IMR-90 (cell line): ENCODE results near the gene IL13RA1.

Experiments
- CEBPB ChIP-seq: IDR thresholded peaks from 2 replicates; pipeline ENCODE4 v1.6.1; 2012; ENCODE audit warnings: low read depth, low read length, improper control_type of control experiment
- CTCF ChIP-seq: conservative IDR thresholded peaks from 2 replicates; pipeline ENCODE4 v1.5.1; 2012; ENCODE audit warnings: mild to moderate bottlenecking, low read depth, low read length, improper control_type of control experiment
- FOS ChIP-seq: fragments of 150-350 bp; IDR thresholded peaks from 2 replicates; pipeline ENCODE4 v1.6.1; 2016; ENCODE audit warnings: low read depth, low read length
- MAFK ChIP-seq: IDR thresholded peaks from 2 replicates; pipeline ENCODE4 v1.6.1; 2012; ENCODE audit warnings: low read depth, low read length, improper control_type of control experiment
- MXI1 ChIP-seq: IDR thresholded peaks from 2 replicates; pipeline ENCODE4 v1.6.1; 2012; ENCODE audit warnings: low read depth, mild to moderate bottlenecking, low read length, moderate library complexity, borderline replicate concordance
- POLR2A ChIP-seq: IDR thresholded peaks from 2 replicates; pipeline ENCODE4 v1.6.1; 2012; ENCODE audit warnings: mild to moderate bottlenecking, low read depth, low read length
- RFX5 ChIP-seq: IDR thresholded peaks from 2 replicates; pipeline ENCODE4 v1.8.0; 2012; ENCODE audit warnings: low read depth, mild to moderate bottlenecking, low read length, moderate library complexity
- TF ChIP-seq, protein P1 (sequence below): fragments of 150-350 bp; IDR thresholded peaks from 2 replicates; pipeline ENCODE4 v1.6.1; 2017; ENCODE audit warnings: mild to moderate bottlenecking, antibody characterized with exemption, low read length, low read depth

DNA sequence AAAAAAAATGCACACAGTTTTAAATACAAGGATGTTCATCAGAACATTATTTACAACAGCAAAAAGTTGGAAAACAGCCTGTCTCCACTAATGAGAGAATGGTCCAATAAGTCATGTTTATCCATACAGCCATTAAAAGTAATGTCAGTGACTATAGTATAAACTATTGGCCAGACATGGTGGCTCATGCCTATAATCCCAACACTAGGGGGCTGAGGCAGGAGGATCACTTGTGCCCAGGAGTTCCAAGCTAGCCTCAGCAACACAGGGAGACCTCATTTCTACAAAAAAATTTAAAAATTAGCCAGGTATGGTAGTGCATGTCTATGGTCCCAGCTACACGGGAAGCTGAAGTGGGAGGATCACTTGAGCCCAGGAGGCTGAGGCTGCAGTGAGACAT lies 48.1 kb upstream of the IL13RA1 start:
- TF ChIP-seq CTCF (no peak), FOS (no peak), MAFK (no peak), RFX5 (no peak), CEBPB (no peak), POLR2A (no peak), MXI1 (no peak)
- TF ChIP-seq, protein P1, sequence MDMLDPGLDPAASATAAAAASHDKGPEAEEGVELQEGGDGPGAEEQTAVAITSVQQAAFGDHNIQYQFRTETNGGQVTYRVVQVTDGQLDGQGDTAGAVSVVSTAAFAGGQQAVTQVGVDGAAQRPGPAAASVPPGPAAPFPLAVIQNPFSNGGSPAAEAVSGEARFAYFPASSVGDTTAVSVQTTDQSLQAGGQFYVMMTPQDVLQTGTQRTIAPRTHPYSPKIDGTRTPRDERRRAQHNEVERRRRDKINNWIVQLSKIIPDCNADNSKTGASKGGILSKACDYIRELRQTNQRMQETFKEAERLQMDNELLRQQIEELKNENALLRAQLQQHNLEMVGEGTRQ, result no peak
